HG03097 (cell line): Measurements from ENCODE around the gene RGS7.
"Not testable (repeated sequence)": the region's sequence is repeated elsewhere in the genome, so short reads cannot be mapped to it uniquely, and the experiment has no call there.

Experiments
- ATAC-seq: cut with Tn5 transposase; IDR thresholded peaks from one replicate; pipeline ENCODE4 v1.9.1; 2021; ENCODE audit not compliant: unreplicated experiment, low FRiP score

RGS7 gene

GRCh38 chr1:240999826-241000225, 357.2 kb downstream of the RGS7 start:
- ATAC-seq, result no peak

GRCh38 chr1:240998441-240999015, 358.5 kb downstream of the RGS7 start:
- ATAC-seq, result no peak

GRCh38 chr1:240998024-240998423, 359.0 kb downstream of the RGS7 start:
- no peak for ATAC-seq

- ATAC-seq, result no peak
Observed at GRCh38 chr1:240993004-240993403, 364.0 kb downstream of the RGS7 start.

GRCh38 chr1:240991230-240991629, 365.8 kb downstream of the RGS7 start:
- ATAC-seq, result no peak

- no peak for ATAC-seq
Observed at GRCh38 chr1:240987928-240988327, 369.1 kb downstream of the RGS7 start.

GRCh38 chr1:240985081-240985480, 371.9 kb downstream of the RGS7 start:
- no peak for ATAC-seq

- peak; percentile 65 for ATAC-seq
Observed at GRCh38 chr1:240980342-240980741, 376.7 kb downstream of the RGS7 start.

- no peak for ATAC-seq
Observed at GRCh38 chr1:240976685-240977084, 380.3 kb downstream of the RGS7 start.

- ATAC-seq, result no peak
Observed at GRCh38 chr1:240973875-240974274, 383.1 kb downstream of the RGS7 start.

- not testable (repeated sequence) for ATAC-seq
Observed at GRCh38 chr1:240972059-240972458, 384.9 kb downstream of the RGS7 start.

- no peak for ATAC-seq
Observed at GRCh38 chr1:240970253-240970652, 386.8 kb downstream of the RGS7 start.

GRCh38 chr1:240968864-240969263, 388.1 kb downstream of the RGS7 start:
- no peak for ATAC-seq

- ATAC-seq, result no peak
Observed at GRCh38 chr1:240967070-240967724, 389.8 kb downstream of the RGS7 start.

- ATAC-seq, result no peak
Observed at GRCh38 chr1:240965581-240966091, 391.4 kb downstream of the RGS7 start.

GRCh38 chr1:240962086-240962485, 394.9 kb downstream of the RGS7 start:
- ATAC-seq, result no peak

- ATAC-seq, result no peak
Observed at GRCh38 chr1:240956424-240956823, 400.6 kb downstream of the RGS7 start.

- no peak for ATAC-seq
Observed at GRCh38 chr1:240956020-240956419, 401.0 kb downstream of the RGS7 start.

- ATAC-seq, result no peak
Observed at GRCh38 chr1:240947438-240948224, 409.4 kb downstream of the RGS7 start.

GRCh38 chr1:240946926-240947325, 410.1 kb downstream of the RGS7 start:
- ATAC-seq, result no peak

- ATAC-seq, result no peak
Observed at GRCh38 chr1:240942901-240943300, 414.1 kb downstream of the RGS7 start.
